SK-N-SH treated with all-trans-retinoic acid at 6 μM for 48 hours (cell line): ENCODE measurements around the gene PMS2.

ENCODE experiments used
- CREB5 ChIP-seq: fragments of 250-450 bp; sonication (Bioruptor Pico); IDR thresholded peaks from 2 replicates; pipeline ENCODE4 v1.5.1; 2020; ENCODE audit warnings: low read depth, mild to moderate bottlenecking, moderate library complexity
- CSRNP3 ChIP-seq: fragments of 250-450 bp; sonication (Bioruptor Pico); IDR thresholded peaks from 2 replicates; pipeline ENCODE4 v1.5.1; 2021; ENCODE audit warnings: mild to moderate bottlenecking, moderate library complexity
- PATZ1 ChIP-seq: fragments of 250-450 bp; sonication (Bioruptor Pico); IDR thresholded peaks from 2 replicates; pipeline ENCODE4 v1.8.0; 2020; ENCODE audit warnings: mild to moderate bottlenecking, moderate library complexity, borderline replicate concordance
- POU6F1 ChIP-seq: fragments of 250-450 bp; sonication (Bioruptor Pico); IDR thresholded peaks from 2 replicates; pipeline ENCODE4 v1.8.0; 2021; ENCODE audit warnings: low read depth, mild to moderate bottlenecking, moderate library complexity, borderline replicate concordance
- RARB ChIP-seq: fragments of 250-450 bp; sonication (Bioruptor Pico); IDR thresholded peaks from 2 replicates; pipeline ENCODE4 v1.8.0; 2021; ENCODE audit warnings: mild to moderate bottlenecking, moderate library complexity
- ZC3H10 ChIP-seq: fragments of 250-450 bp; sonication (Bioruptor Pico); IDR thresholded peaks from 2 replicates; pipeline ENCODE4 v1.5.1; 2021; ENCODE audit warnings: mild to moderate bottlenecking, moderate library complexity
- ZFP30 ChIP-seq: fragments of 450-650 bp; formaldehyde crosslinking; IDR thresholded peaks from 2 replicates; pipeline ENCODE4 v1.5.0; 2022; ENCODE audit warnings: mild to moderate bottlenecking, moderate library complexity

GRCh38 chr7:6022707-6023106, 13.9 kb upstream of the PMS2 start:
- TF ChIP-seq CREB5 (CRISPR knock-in tag) (no peak), ZFP30 (CRISPR knock-in tag) (no peak), PATZ1 (CRISPR knock-in tag) (no peak), ZC3H10 (CRISPR knock-in tag) (no peak), RARB (no peak), CSRNP3 (CRISPR knock-in tag) (no peak), POU6F1 (CRISPR knock-in tag) (no peak)
